ENCODE data around the gene USP35.

Gene USP35

GRCh38 chr11:78149646-78150045, 39.1 kb upstream of the USP35 start:
- TF ChIP-seq CTCF (IDR thresholded peaks at IDR 0.05) = no peak
- H3K27ac ChIP-seq = no peak overlapping the region
- no peaks in the 10 kb centered on the region for H3K9me3 ChIP-seq
- no peaks in the 10 kb centered on the region for H3K36me3 ChIP-seq
- no peaks in the 10 kb centered on the region for H3K27me3 ChIP-seq
- no peaks in the 10 kb centered on the region for H3K4me1 ChIP-seq (ENCODE audit: control insufficient read depth in 1 of 2, insufficient read depth in 1 of 2, low read depth in 1 of 2, low read length in 1 of 2)
- no peak overlapping the region for H3K4me3 ChIP-seq (ENCODE audit: low read depth in 1 of 2, low read length in 1 of 2)

- H3K27ac ChIP-seq = no peak overlapping the region
- no peak for TF ChIP-seq CTCF (IDR thresholded peaks at IDR 0.05)
- no peaks in the 10 kb centered on the region for H3K4me1 ChIP-seq (ENCODE audit: control insufficient read depth in 1 of 2, insufficient read depth in 1 of 2, low read depth in 1 of 2, low read length in 1 of 2)
- no peaks in the 10 kb centered on the region for H3K27me3 ChIP-seq
- H3K9me3 ChIP-seq = no peaks in the 10 kb centered on the region
- H3K4me3 ChIP-seq (ENCODE audit: low read depth in 1 of 2, low read length in 1 of 2) = no peak overlapping the region
- no peaks in the 10 kb centered on the region for H3K36me3 ChIP-seq
Observed at GRCh38 chr11:78150346-78150745, 38.4 kb upstream of the USP35 start.

GRCh38 chr11:78150754-78151153, 38.0 kb upstream of the USP35 start:
- no peak overlapping the region for H3K4me3 ChIP-seq (ENCODE audit: low read depth in 1 of 2, low read length in 1 of 2)
- H3K27me3 ChIP-seq = no peaks in the 10 kb centered on the region
- TF ChIP-seq CTCF (IDR thresholded peaks at IDR 0.05) = no peak
- H3K36me3 ChIP-seq = no peaks in the 10 kb centered on the region
- no peaks in the 10 kb centered on the region for H3K9me3 ChIP-seq
- H3K27ac ChIP-seq = no peak overlapping the region
- H3K4me1 ChIP-seq (ENCODE audit: control insufficient read depth in 1 of 2, insufficient read depth in 1 of 2, low read depth in 1 of 2, low read length in 1 of 2) = no peaks in the 10 kb centered on the region

GRCh38 chr11:78151804-78152203, 36.9 kb upstream of the USP35 start:
- Histone ChIP-seq H3K27ac (no peak overlapping the region), H3K4me3 (ENCODE audit: low read depth in 1 of 2, low read length in 1 of 2) (no peak overlapping the region), H3K9me3 (no peaks in the 10 kb centered on the region), H3K36me3 (no peaks in the 10 kb centered on the region), H3K27me3 (no peaks in the 10 kb centered on the region), H3K4me1 (ENCODE audit: control insufficient read depth in 1 of 2, insufficient read depth in 1 of 2, low read depth in 1 of 2, low read length in 1 of 2) (no peaks in the 10 kb centered on the region)
- TF ChIP-seq CTCF (IDR thresholded peaks at IDR 0.05) = no peak

GRCh38 chr11:78156127-78156844, 32.4 kb upstream of the USP35 start:
- TF ChIP-seq CTCF (IDR thresholded peaks at IDR 0.05) = no peak

More at GRCh38 chr11:78156127-78156844, 32.4 kb upstream of the USP35 start:
- Histone ChIP-seq H3K4me1 (ENCODE audit: control insufficient read depth in 1 of 2, insufficient read depth in 1 of 2, low read depth in 1 of 2, low read length in 1 of 2) (no peaks in the 10 kb centered on the region), H3K27ac (no peak overlapping the region), H3K4me3 (ENCODE audit: low read depth in 1 of 2, low read length in 1 of 2) (no peak overlapping the region), H3K27me3 (no peaks in the 10 kb centered on the region), H3K9me3 (no peaks in the 10 kb centered on the region), H3K36me3 (no peaks in the 10 kb centered on the region)

Data from neutrophil (primary cell).